HG02798 (cell line): Measurements from ENCODE around the gene C3orf80.
"Not testable (repeated sequence)": the region's sequence is repeated elsewhere in the genome, so short reads cannot be mapped to it uniquely, and the experiment has no call there.

Experiments
- ATAC-seq: cut with Tn5 transposase; IDR thresholded peaks from one replicate; pipeline ENCODE4 v1.9.1; 2021; ENCODE audit warnings: mild to moderate bottlenecking; ENCODE audit not compliant: unreplicated experiment, poor library complexity

C3orf80 gene

GRCh38 chr3:160210341-160210740 is 14.9 kb upstream of the C3orf80 start:
- ATAC-seq = no peak

- ATAC-seq = peak; percentile 43
Measured at GRCh38 chr3:160210799-160211221, 14.4 kb upstream of the C3orf80 start.

DNA sequence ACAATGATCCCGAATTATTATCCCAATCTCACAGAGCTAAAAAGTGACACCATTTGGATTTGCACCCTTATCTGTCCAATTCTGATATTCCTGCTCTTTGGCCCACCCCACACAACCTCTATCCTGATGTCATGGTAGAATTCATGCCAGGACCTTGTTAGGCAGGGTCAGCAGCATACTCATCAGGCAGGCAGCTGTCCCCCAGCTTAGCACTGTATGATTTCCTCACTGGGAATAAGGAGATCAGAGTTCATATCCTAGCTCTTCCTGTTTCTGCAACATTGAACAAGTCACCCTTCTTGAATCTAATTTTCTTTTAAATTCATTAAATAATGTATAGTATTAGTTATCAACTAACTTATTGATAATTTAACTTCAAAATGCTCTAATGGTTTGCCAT is 12.0 kb upstream of the C3orf80 start:
- ATAC-seq = no peak

GRCh38 chr3:160217675-160218074 is 7.5 kb upstream of the C3orf80 start:
- ATAC-seq = no peak

- ATAC-seq = no peak
Measured at GRCh38 chr3:160218136-160218535, 7.1 kb upstream of the C3orf80 start.

DNA sequence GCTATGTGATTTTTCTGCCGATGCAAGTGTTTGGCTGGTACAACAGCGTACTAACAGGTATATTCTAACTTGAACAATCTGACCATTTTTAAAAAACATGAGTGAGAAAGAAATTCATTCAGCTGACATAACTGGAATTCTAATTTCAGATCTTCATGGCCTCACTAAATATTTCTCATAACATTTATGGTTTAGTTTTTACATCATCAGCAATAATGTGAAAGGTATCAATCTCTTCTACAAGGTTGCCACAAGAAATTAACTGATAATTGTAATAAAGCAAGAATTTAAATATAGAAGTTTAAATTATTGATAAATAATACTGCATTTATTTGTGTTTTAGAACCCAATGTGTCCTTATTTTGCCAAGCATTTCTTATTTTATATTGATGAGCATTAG is 5.2 kb upstream of the C3orf80 start:
- ATAC-seq = no peak

DNA sequence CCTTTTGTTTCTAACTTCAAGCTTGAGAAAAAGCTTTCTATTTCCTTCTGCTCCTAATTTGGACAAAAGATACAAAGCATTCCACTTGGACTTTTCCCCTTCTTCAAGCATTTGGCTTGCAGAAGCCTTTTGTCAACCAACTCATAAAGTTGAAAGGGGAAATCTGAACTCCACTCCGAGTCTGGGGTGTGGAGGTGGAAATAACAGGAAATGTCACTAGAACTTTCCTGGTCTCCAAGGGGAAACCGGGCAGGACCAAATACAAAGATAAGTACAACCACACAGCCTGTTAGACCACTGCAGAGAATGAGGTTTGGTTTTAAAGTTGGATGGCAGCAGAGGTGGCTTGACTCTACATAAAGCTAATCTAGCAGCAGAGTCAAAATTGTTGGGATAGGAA is 4.2 kb upstream of the C3orf80 start:
- ATAC-seq = no peak

- no peak for ATAC-seq
Measured at GRCh38 chr3:160224256-160224655, 966 bp upstream of the C3orf80 start.

DNA sequence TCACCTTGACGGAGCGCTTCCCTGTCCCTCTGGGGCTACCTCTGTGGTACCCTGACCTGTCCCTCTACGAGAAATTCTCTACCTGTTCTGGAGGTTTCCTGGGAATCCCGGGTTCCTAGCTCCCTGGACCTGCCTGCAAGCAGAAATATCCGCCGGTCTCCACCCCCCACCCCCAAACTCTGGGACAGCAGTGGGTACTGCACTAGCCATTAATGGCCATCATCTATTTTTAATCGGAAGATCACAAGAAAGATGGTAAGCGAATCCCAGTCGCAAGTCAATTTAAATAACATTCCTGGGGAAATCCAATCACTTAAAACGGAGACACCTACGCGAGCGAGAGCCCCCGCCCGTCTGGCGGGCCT is 429 bp upstream of the C3orf80 start:
- no peak for ATAC-seq

- ATAC-seq = no peak
Measured at GRCh38 chr3:160226026-160226907, 1.0 kb downstream of the C3orf80 start.

- no peak for ATAC-seq
Measured at GRCh38 chr3:160227419-160227818, 2.2 kb downstream of the C3orf80 start.

- no peak for ATAC-seq
Measured at GRCh38 chr3:160232014-160232413, 6.8 kb downstream of the C3orf80 start.

- not testable (repeated sequence) for ATAC-seq
Measured at GRCh38 chr3:160240719-160241118, 15.5 kb downstream of the C3orf80 start.

GRCh38 chr3:160245261-160245800 is 20.1 kb downstream of the C3orf80 start:
- ATAC-seq = no peak

GRCh38 chr3:160247766-160248165 is 22.5 kb downstream of the C3orf80 start:
- no peak for ATAC-seq

DNA sequence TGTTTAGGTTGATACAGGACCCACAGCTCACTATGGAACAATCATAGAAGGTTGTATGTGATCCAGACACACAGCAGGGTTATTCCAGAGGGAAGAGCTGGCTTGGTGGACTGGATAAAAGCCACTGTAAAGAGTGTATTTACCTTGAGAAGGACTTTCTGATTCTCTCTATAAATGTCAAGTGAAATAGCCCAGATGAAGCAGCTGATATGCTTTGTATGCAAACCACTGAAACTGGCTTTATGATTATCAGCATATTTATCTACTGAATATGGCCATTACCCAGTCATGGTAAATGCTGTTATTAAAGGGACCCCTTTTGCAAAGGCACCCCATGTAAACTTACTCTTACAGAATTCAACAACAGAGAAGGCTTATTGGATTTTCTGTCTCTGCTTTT is 28.1 kb downstream of the C3orf80 start:
- no peak for ATAC-seq

GRCh38 chr3:160257606-160258005 is 32.4 kb downstream of the C3orf80 start:
- no peak for ATAC-seq

DNA sequence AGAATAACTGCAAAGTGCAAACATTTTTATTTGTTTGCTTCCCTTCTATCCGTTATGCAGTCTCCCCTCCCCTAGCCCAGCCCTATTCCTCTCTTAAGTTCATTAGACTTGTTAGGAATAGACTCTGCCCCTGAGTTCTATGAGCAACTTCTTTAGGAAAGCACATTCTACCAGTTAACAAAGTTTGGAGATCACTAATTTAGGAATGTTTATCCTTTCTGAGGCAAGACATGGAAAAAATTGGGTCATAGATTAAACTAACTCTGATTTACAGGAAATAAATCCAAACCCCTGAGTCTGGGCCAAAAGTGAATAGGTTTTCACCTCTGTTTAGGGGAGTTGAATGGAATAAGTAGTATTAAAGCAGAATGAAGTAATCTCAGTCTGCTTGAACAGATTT is 34.4 kb downstream of the C3orf80 start:
- no peak for ATAC-seq

- no peak for ATAC-seq
Measured at GRCh38 chr3:160260587-160261270, 35.5 kb downstream of the C3orf80 start.

GRCh38 chr3:160265088-160265487 is 39.9 kb downstream of the C3orf80 start:
- no peak for ATAC-seq
